RCC 7860 (cell line): ENCODE results near the gene LRRC8B.
A peak's percentile ranks its signal among the peaks of the same experiment; 100 is the strongest.
"Not testable (repeated sequence)": the region's sequence is repeated elsewhere in the genome, so short reads cannot be mapped to it uniquely, and the experiment has no call there.

Experiments used
- DNase-seq: peaks from one replicate; pipeline ENCODE4 v3.0.0-alpha.2; 2015; ENCODE audit warnings: low spot score
- FAIRE-seq: peaks from 2 replicates; lab custom pipeline; 2012; peaks lifted over from hg19 to GRCh38; lab: Jason Lieb, UNC

Gene LRRC8B

DNA sequence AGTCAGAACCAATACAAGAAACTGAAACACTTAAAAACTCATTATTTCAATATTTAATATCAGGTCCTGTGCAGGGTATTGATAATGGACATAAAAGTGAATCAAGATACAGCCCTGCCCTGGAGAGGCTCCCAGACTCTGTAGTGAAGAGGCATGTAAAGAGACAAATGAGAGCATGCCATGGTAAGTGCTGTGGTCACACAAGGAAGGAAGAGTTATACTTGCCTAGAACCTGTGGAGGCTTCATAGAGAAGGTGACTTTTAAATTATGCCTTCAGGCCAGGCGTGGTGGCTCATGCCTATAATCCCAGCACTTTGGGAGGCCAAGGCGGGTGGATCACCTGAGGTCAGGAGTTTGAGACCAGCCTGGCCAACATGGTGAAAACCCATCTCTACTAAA lies 105.0 kb downstream of the LRRC8B start:
- not testable (repeated sequence) for FAIRE-seq, DNase-seq

DNA sequence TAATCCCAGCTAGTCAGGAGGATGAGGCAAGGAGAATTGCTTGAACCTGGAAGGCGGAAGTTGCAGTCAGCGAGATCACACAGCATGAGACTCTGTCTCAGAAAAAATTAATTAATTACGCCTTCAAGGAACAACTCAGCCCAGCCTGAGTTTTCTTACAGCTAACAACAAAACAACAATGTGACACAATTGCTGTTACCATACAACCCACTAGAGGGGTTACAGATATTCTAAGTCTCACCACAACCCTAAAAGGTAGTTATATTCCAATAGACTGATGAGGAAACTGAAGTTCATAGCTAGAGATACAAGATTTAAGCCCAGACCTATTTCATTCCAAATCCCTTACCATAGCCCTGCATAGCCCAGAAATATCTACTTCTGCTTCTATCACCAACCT lies 105.4 kb downstream of the LRRC8B start:
- FAIRE-seq: no peak
- no peak for DNase-seq

DNA sequence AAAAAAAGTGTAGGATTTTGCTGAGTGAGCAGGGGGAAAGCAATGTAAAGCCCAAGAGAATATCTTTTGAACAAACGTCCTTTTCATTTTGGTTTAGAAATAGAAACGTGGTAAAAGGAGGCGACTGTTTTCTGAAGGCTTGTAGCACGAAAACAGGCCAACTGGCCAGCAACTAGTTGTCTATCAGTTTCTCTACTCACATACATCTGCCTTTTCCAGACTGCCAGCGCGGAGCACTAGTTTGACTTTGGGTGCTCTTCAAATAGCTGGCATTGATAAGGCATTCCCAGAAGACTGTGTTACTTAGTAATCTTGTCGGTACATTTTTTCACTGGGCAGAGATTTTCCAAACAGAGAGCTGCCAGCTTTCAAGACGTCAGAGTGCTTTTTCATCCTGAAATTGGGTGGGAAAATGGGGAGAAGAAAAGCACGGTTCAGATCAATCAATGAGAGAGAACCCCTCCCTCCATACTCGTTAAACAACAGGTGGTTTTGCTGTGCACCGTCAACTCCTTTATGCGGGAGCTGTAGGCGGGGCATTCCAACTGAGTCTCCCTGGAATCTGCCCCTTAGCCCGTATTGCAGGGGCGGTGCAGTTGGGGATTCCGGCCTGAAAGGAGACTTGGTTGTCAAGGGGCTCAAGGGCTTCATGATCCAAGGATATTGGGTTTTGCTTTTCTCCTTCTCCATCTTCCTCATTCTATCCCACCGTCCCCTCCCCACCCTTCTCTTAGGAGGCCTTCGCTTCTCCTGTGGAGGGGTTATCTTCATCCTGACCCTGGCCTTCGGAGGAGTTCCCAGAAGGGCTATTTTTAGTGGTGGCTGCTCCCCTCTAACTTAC lies 107.4 kb downstream of the LRRC8B start:
- DNase-seq (no peak), FAIRE-seq (no peak)

DNA sequence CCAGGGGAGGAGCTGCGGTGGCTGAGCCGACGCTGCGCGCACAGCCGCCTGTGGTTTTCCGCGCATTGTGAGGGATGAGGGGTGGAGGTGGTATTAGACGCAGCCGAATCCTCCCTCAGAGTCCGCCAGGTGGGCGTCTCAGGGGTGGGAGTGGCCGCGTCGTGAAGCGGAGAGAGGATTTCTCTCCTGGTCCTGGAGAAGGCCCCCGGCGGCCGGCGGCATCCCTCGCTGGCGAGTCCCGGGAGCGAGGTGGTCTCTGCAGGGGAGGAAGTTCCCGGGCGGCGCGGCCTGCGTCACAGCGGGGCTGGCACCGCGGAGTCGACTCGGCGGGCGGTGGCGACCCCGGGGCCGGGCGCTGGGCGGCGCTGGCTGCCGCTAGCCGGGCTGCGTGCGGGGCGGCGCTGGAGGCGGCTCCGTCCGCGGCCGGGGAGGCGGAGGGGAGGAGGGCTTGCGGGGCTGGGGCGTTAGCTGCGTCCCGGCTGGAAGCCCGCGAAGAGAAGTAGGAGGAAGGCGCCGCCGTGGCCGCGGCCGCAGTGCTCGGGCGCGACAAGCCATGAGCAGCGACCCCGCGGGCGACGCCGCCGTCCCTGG lies 108.1 kb downstream of the LRRC8B start, which contains the start of gene LRRC8C:
Gene LRRC8C (plus strand): TSS at position 464 of the 591 bp plus-strand sequence. CDS start 53,354 bp downstream, outside the sequence.
- DNase-seq (peak; percentile 49), FAIRE-seq (no peak)

DNA sequence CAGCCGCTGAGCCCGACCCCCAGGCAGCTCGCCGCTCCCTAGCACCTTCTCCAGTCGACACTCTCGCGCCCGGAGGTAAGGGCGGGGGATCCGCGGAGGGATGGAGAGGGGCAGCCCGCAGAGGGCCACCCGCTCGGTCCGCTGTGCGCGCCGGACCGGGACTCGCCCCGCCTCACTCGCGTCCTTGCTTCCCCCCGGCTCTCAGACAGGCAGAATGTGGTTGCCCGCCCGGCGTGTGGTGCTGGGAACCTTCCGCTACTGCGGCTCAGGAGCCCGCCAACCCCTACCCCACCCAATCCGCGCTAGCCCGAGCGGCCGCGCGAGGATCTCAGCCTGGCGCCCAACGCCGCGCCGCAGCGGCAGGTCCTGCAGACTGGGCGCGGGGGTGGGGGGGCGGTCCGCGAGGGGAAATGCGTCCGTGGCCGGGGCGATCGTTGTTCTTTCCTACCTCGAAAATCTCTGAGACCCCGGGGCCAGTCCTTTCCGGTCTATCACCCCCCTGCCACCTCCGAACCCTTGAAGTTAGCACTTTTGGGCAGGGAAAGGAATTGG lies 108.7 kb downstream of the LRRC8B start:
- FAIRE-seq (no peak), DNase-seq (peak; percentile 39)

DNA sequence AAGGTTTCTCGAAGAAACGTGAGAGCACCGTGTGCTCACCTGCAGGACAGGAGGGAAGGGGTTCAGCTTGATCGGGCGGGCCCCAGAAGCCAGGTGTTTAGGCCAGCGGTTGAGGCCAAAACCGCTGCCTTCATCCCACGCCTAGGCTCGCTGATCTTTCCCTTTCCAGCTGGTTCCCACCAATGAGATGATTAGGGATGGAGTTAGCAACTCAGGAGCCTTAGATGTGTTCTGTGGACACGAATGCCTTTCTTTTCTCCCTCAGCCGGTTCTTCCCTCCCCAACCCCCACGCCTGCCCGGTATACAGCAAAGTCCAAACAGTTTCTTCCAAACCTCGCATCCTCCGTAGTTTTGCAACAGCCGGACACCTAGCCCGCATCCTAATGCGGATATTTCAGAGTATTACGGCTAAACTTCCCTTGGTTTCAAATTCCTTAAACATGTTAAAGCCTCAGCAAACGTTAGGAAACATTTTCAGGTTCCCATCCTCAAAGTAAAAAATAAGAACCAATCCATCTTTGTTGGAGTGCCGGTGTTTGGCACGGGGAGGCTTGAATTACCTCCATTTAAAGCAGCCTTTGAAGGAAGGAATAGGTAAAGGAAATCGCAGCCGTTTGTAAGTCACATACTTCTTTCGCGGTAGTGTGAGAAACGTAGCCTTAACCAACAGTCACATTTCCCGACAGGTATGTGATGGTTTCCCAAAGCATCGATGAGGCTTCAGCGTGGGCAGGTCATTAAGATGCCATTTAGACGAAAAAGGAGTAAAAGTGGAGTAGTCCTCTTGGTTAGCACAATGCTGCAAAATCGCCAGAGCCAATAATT lies 109.4 kb downstream of the LRRC8B start:
- FAIRE-seq: no peak
- peak; percentile 14 for DNase-seq

DNA sequence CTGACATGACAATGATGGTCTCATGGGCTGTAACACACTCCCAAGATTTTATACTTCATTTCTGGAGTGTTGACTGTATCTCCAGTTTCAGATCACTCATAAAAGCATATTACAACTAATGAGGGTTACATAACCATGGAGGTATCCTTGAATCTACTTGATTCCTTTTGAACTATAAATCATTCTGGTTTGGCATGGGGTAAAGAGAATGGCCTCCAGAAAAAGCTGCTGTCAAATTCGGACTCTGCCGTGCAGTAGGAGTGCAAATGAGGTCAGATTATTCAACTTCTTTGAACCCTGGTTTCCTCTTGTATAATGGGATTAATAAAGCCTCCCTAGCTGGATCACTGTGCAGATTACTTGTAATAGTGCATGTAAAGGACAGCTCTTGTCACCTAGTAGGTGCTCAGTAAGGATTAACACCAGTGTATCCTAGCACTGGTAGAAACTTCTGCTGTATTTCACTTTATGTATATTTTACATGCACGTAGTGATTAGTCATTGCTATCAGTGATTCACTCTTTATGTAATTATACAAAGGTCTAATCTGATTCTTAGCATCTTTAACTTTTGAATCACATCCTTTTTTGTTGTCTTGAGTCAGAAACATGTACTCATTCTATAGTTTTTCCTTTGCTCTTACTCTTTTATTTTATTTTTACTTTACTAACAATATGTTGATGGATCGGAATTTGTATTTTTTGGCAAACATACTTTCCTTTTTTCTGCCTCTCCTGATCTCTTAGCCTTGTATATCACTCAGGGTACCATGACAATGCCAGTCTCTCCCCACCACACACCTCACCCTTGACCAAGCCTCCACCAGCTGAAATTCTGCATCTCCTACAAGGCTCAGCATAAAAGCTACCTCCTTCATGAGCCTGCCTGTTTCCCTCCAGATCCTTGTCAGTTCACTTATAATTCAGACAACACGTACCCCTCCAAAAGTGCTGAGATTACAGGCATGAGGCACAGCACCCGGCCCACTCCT lies 111.5 kb downstream of the LRRC8B start:
- DNase-seq (peak; percentile 56), FAIRE-seq (peak; percentile 20)

DNA sequence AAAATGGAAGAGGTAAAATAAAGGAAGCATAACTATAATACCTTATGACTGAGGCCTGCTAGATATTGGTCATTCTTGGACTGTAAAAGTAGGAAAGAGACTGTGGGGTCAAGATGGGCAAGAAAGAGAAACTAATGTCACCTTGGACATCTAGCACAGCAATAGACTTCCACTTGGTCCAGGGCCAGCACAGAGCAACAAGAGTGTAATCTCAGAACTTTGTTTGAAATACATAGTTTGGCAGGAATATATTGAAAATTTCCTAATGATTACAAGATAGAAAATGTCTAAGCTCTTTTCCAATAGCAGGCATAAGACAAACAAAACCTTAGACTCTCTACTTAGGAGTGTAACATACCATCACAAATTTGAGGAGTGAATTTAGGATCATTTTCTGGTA lies 112.9 kb downstream of the LRRC8B start:
- no peak for FAIRE-seq
- DNase-seq: no peak

DNA sequence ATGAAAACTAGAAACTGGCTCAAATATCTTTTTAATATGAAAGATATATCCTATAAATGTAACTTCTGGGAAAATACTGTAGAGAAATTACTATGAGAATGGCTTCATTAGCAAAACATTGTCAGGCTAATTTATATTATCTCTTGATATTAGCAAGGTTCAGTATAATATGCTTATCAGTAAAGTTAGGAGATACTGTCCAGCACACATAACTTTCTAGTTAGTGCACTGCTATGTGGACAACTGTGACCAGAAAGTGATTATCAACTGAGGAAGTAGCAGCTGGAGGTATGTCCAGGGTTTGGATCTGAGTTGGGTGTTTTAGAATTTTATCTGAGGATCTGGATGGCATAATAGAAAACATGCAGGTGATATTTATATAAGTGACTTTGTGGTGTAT lies 115.8 kb downstream of the LRRC8B start:
- no peak for FAIRE-seq

DNA sequence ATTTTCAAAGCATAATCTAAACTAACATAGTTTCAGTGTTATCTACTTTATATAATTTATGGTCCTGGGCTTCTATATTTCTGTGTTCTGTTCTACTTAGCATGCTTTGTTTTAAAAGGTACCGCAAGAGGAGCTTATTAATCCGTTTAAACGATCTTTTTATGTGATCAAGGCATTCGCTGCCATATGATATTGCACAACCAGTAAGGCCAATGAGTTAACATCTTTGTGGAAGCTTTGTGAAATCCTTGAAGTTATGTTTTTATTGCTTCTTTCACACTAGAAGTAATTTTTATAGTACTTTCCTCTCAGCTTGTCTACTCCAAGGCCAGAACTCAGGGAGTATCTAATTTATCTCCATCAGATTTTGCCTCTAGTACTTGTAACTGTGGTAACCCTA lies 117.2 kb downstream of the LRRC8B start:
- DNase-seq (no peak), FAIRE-seq (no peak)

More for the DNA sequence above, 115.8 kb downstream of the LRRC8B start:
- no peak for DNase-seq

DNA sequence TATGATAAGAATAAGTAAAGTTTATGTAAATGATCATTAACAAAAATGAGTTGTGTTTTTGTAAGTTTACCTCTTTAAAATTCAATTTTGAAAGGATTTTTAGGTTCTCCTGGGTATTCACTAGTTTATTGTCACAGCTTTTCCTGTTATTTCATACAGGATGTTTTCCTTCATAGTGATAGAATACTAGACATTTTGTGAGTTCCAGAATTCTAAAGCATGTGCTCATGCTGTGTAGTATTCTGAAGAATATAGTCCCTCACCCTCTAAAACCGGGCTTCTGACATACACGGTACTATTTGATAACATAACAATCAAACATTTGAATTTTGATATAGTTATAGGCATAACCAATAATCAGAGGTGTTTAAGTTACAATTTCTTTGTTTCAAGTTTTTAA lies 118.9 kb downstream of the LRRC8B start:
- FAIRE-seq (no peak), DNase-seq (no peak)

DNA sequence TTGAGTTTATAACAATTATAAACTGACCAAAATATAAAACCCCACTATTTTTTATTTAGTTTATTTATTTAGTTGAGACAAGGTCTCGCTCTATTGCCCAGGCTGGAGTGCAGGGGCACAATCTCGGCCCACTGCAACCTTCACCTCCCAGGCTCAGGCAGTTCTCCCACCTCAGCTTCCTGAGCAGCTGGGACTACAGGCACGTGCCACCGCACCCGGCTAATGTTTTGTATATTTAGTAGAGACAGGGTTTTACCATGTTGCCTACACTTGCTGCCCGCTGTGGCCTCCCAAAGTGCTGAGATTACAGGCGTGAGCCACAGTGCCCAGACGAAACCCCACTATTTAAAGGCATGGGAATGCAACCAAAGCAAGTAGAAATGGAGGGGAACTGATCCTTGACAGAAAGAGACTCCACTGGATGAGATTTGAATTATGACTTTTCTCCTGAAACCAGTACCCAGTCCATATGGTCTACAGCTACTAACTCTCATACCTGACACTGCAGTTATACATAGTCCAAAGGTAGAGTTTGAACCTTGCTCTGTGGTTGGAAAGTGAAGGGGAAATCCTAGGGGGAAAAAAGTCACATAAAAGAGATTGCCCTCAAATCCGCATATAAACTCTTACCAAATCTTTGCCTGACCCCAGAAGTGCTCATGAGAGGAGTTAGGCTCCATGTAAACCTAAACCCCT lies 119.6 kb downstream of the LRRC8B start:
- DNase-seq: no peak
- no peak for FAIRE-seq

DNA sequence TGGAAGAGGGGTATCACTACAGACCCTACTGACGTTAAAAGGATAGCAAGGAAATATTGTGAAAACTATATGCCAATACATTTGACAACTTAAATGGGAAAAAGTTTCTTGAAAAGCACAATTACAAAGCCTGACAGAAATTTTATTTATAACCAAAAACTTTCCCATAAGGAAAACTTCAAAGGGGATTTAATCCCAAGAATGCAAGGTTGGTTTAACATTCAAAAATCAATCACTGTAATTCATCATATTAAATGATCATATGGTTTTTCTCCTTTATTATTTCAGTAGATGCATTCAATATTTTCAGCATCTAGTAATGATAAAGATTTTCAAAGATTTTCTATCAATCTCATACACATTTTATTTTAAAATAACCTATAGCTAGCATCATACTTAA lies 121.6 kb downstream of the LRRC8B start:
- DNase-seq: no peak
- FAIRE-seq: no peak
